H1 (cell line): ENCODE results near the gene IFT20. TPM values are rescaled to one million over a fixed set of nuclear protein-coding genes. Genes with fewer than 3 reads are reported as not detected.

Source experiments
- MAFK ChIP-seq: IDR thresholded peaks from 2 replicates; pipeline ENCODE4 v1.6.1; 2012; ENCODE audit warnings: low read depth, mild to moderate bottlenecking, improper control_type of control experiment, low read length
- PHF8 ChIP-seq: fragments of 200-600 bp; sonication (generic); conservative IDR thresholded peaks from 2 replicates; pipeline ENCODE4 v1.7.1; 2012; ENCODE audit warnings: low read depth, mild to moderate bottlenecking, inconsistent platforms, low read length, moderate library complexity
- RBBP5 ChIP-seq: IDR thresholded peaks from 2 replicates; pipeline ENCODE4 v1.7.1; 2012; ENCODE audit warnings: low read depth, mild to moderate bottlenecking, inconsistent platforms, low read length, moderate library complexity, borderline replicate concordance
- SIN3A ChIP-seq, 2 experiments: IDR thresholded peaks in 1 of 2; conservative IDR thresholded peaks in 1 of 2; 2 replicates each; pipeline ENCODE4 v1.6.1; 2011 to 2012; ENCODE audit warnings: low read length in 2 of 2, improper control_type of control experiment in 1 of 2, low read depth in 1 of 2, mild to moderate bottlenecking in 1 of 2
- SIRT6 ChIP-seq: IDR thresholded peaks from one replicate; pipeline ENCODE4 v1.7.1; 2012; ENCODE audit warnings: low read length, inconsistent platforms
- SP1 ChIP-seq: IDR thresholded peaks from 2 replicates; pipeline ENCODE4 v1.6.1; 2011; ENCODE audit warnings: low read depth, low read length
- polyA plus RNA-seq, 7 experiments: library from polyadenylated mRNA; depleted of rRNA in 3 of 7; stranded (reverse) in 5 of 7; unstranded in 2 of 7; fragments of >200 nt in 5 of 7; fragments of 200-250 nt in 2 of 7; gene quantifications; 1 replicate in 5 of 7; 2 replicates in 1 of 7; 4 replicates in 1 of 7; pipeline versions ENCODE4 v1.2.1 to v1.2.3, GENCODE V29; 2011 to 2013; ENCODE audit warnings: missing spikeins in 2 of 7, mixed read lengths in 2 of 7
- total RNA-seq: library from RNA; stranded (reverse); fragmentation: NEBNext Ultra II Directional; extraction: Animal tissue kit (Norgen Biotek cat#: 25700); gene quantifications from 2 replicates; pipeline ENCODE4 v1.2.1, GENCODE V29; 2021
- TF ChIP-seq, protein P1 (sequence below): fragments of 300-600 bp; sonication (generic); IDR thresholded peaks from 2 replicates; pipeline ENCODE4 v1.7.1; 2012; ENCODE audit warnings: low read length, moderate library complexity, mild to moderate bottlenecking, inconsistent platforms; ENCODE audit not compliant: insufficient replicate concordance
- TF ChIP-seq, protein P2 (sequence below): IDR thresholded peaks from 2 replicates; pipeline ENCODE4 v1.6.1; 2012; ENCODE audit warnings: inconsistent platforms

IFT20 gene
- total and polyA plus RNA-seq, 2 of the 8 experiments (the other 6 are each of a cell fraction or from before 2014, with no cell fraction given): 9.0 to 21.0 TPM

DNA sequence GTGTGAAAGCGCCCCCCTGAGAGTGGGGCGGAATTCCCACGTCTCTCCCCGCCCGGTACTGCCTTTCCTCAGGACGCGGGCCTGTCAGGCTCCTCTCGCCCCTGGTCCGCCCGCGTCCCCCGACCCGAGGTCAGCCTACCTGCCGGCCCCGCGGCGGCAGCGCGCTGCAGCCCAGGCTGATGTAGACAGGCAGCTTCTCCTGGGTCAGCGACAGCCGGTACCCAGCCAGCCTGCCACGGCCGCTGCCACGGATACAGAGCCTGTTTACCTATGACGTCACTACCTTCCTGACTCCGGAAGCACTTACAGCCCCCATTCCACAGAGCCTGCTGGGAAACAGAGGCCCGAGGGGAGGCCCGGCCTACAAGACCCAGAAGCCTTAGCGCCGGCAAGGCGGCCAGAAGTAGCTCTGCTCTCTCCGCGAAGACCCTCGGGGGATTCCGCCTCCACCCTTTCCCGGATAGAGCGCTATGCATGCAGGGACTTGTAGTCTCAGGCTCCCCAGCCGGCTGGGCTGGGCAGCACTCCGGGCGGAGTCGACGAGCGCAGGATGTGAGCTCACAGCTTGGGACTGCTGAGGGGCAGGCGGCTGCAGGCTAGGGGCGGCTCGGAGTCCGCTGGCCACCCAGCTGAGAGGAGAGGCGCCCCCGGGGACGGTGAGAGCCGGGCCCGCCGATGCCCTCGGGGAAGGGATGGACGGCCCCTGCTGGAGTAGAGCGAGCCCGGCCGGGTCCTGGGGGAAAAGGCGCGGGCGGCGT is at the start of gene IFT20, which contains the start of gene TNFAIP1 (continued):
- TF ChIP-seq MAFK (no peak), PHF8 (peak; percentile 61; the same call in 1 of the 2 replicates), RBBP5 (no peak; the same call in 1 of the 2 replicates), SIN3A (conservative IDR thresholded peaks at IDR 0.05 in 1 of 2, IDR thresholded peaks at IDR 0.05 in 1 of 2; ENCODE audit: low read depth in 1 of 2, low read length in 2 of 2) (peak; percentile 87 to 96; a peak in 2 of 4 replicates), SIRT6 (no peak), SP1 (peak; percentile 62; the same call in 1 of the 2 replicates)
- TF ChIP-seq, protein P1, sequence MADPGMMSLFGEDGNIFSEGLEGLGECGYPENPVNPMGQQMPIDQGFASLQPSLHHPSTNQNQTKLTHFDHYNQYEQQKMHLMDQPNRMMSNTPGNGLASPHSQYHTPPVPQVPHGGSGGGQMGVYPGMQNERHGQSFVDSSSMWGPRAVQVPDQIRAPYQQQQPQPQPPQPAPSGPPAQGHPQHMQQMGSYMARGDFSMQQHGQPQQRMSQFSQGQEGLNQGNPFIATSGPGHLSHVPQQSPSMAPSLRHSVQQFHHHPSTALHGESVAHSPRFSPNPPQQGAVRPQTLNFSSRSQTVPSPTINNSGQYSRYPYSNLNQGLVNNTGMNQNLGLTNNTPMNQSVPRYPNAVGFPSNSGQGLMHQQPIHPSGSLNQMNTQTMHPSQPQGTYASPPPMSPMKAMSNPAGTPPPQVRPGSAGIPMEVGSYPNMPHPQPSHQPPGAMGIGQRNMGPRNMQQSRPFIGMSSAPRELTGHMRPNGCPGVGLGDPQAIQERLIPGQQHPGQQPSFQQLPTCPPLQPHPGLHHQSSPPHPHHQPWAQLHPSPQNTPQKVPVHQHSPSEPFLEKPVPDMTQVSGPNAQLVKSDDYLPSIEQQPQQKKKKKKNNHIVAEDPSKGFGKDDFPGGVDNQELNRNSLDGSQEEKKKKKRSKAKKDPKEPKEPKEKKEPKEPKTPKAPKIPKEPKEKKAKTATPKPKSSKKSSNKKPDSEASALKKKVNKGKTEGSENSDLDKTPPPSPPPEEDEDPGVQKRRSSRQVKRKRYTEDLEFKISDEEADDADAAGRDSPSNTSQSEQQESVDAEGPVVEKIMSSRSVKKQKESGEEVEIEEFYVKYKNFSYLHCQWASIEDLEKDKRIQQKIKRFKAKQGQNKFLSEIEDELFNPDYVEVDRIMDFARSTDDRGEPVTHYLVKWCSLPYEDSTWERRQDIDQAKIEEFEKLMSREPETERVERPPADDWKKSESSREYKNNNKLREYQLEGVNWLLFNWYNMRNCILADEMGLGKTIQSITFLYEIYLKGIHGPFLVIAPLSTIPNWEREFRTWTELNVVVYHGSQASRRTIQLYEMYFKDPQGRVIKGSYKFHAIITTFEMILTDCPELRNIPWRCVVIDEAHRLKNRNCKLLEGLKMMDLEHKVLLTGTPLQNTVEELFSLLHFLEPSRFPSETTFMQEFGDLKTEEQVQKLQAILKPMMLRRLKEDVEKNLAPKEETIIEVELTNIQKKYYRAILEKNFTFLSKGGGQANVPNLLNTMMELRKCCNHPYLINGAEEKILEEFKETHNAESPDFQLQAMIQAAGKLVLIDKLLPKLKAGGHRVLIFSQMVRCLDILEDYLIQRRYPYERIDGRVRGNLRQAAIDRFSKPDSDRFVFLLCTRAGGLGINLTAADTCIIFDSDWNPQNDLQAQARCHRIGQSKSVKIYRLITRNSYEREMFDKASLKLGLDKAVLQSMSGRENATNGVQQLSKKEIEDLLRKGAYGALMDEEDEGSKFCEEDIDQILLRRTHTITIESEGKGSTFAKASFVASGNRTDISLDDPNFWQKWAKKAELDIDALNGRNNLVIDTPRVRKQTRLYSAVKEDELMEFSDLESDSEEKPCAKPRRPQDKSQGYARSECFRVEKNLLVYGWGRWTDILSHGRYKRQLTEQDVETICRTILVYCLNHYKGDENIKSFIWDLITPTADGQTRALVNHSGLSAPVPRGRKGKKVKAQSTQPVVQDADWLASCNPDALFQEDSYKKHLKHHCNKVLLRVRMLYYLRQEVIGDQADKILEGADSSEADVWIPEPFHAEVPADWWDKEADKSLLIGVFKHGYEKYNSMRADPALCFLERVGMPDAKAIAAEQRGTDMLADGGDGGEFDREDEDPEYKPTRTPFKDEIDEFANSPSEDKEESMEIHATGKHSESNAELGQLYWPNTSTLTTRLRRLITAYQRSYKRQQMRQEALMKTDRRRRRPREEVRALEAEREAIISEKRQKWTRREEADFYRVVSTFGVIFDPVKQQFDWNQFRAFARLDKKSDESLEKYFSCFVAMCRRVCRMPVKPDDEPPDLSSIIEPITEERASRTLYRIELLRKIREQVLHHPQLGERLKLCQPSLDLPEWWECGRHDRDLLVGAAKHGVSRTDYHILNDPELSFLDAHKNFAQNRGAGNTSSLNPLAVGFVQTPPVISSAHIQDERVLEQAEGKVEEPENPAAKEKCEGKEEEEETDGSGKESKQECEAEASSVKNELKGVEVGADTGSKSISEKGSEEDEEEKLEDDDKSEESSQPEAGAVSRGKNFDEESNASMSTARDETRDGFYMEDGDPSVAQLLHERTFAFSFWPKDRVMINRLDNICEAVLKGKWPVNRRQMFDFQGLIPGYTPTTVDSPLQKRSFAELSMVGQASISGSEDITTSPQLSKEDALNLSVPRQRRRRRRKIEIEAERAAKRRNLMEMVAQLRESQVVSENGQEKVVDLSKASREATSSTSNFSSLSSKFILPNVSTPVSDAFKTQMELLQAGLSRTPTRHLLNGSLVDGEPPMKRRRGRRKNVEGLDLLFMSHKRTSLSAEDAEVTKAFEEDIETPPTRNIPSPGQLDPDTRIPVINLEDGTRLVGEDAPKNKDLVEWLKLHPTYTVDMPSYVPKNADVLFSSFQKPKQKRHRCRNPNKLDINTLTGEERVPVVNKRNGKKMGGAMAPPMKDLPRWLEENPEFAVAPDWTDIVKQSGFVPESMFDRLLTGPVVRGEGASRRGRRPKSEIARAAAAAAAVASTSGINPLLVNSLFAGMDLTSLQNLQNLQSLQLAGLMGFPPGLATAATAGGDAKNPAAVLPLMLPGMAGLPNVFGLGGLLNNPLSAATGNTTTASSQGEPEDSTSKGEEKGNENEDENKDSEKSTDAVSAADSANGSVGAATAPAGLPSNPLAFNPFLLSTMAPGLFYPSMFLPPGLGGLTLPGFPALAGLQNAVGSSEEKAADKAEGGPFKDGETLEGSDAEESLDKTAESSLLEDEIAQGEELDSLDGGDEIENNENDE: no peak
- TF ChIP-seq, protein P2, sequence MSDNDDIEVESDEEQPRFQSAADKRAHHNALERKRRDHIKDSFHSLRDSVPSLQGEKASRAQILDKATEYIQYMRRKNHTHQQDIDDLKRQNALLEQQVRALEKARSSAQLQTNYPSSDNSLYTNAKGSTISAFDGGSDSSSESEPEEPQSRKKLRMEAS: peak; percentile 40; the same call in 1 of the 2 replicates
